Osteoblast (primary cell): ENCODE measurements around the gene CHRNA5. TPM values are rescaled to one million over a fixed set of nuclear protein-coding genes. Genes with fewer than 3 reads are reported as not detected.
A peak's percentile ranks its signal among the peaks of the same experiment; 100 is the strongest.

Experiments
- DNase-seq: peaks from one replicate; pipeline ENCODE4 v3.0.0; 2011; ENCODE audit warnings: low spot score, mixed read lengths; ENCODE audit not compliant: insufficient read length; ENCODE audit errors: missing footprints
- H2AFZ ChIP-seq: 2 replicates; pipeline ENCODE4 v1.6.0; 2011; ENCODE audit warnings: mild to moderate bottlenecking, low read length
- H3K27ac ChIP-seq: 2 replicates; pipeline ENCODE4 v1.5.1; 2011; ENCODE audit warnings: mild to moderate bottlenecking, low read depth, low read length, moderate library complexity
- H3K27me3 ChIP-seq: 2 replicates; pipeline ENCODE4 v1.6.0; 2012; ENCODE audit warnings: mild to moderate bottlenecking, control low read depth, inconsistent platforms, low read length, moderate library complexity; ENCODE audit not compliant: insufficient read depth
- H3K36me3 ChIP-seq: 2 replicates; pipeline ENCODE4 v1.5.1; 2011; ENCODE audit warnings: mild to moderate bottlenecking, low read length, control low read depth, moderate library complexity; ENCODE audit not compliant: insufficient read depth
- H3K4me1 ChIP-seq: 2 replicates; pipeline ENCODE4 v1.5.1; 2011; ENCODE audit warnings: mild to moderate bottlenecking, low read length, control low read depth, moderate library complexity; ENCODE audit not compliant: insufficient read depth
- H3K4me2 ChIP-seq: 2 replicates; pipeline ENCODE4 v1.6.0; 2011; ENCODE audit warnings: mild to moderate bottlenecking, low read length; ENCODE audit not compliant: insufficient read depth
- H3K4me3 ChIP-seq: fragments of 200-600 bp; sonication (generic); 3 replicates; pipeline ENCODE4 v1.5.1; 2012; ENCODE audit warnings: mild to moderate bottlenecking, low read length, inconsistent platforms; ENCODE audit not compliant: insufficient read depth
- H3K79me2 ChIP-seq: 2 replicates; pipeline ENCODE4 v1.6.0; 2012; ENCODE audit warnings: mild to moderate bottlenecking, low read length, control low read depth, inconsistent platforms; ENCODE audit not compliant: insufficient read depth
- H3K9me3 ChIP-seq: 2 replicates; pipeline ENCODE4 v1.5.1; 2011; ENCODE audit warnings: low read depth, low read length, control low read depth
- H4K20me1 ChIP-seq: 2 replicates; pipeline ENCODE4 v1.6.0; 2012; ENCODE audit warnings: mild to moderate bottlenecking, low read length, control low read depth; ENCODE audit not compliant: insufficient read depth
- CTCF ChIP-seq: IDR thresholded peaks from 2 replicates; pipeline ENCODE4 v1.5.1; 2011; ENCODE audit warnings: mild to moderate bottlenecking, low read depth, low read length, moderate library complexity; ENCODE audit errors: extremely low read depth
- total RNA-seq: library from RNA; depleted of rRNA; stranded (reverse); fragments of >200 nt; gene quantifications from 2 replicates; pipeline ENCODE4 v1.2.3, GENCODE V29; 2012

Gene CHRNA5
- total RNA-seq, 1 donor, result 0.36 TPM

- Histone ChIP-seq H3K4me3 (peak overlapping the region; percentile 69), H3K36me3 (no peaks in the 10 kb centered on the region), H3K27me3 (peaks cover 29% of the 10 kb centered on the region), H3K4me2 (peak overlapping the region; percentile 86), H2AFZ (peak overlapping the region; percentile 53), H3K4me1 (peaks cover 6% of the 10 kb centered on the region), H3K27ac (no peak overlapping the region), H4K20me1 (no peaks in the 10 kb centered on the region), H3K9me3 (no peaks in the 10 kb centered on the region), H3K79me2 (no peaks in the 10 kb centered on the region)
- TF ChIP-seq CTCF, result peak; percentile 33
- peak; percentile 74 for DNase-seq
Observed at GRCh38 chr15:78565951-78566774, 843 bp downstream of the CHRNA5 start.

DNA sequence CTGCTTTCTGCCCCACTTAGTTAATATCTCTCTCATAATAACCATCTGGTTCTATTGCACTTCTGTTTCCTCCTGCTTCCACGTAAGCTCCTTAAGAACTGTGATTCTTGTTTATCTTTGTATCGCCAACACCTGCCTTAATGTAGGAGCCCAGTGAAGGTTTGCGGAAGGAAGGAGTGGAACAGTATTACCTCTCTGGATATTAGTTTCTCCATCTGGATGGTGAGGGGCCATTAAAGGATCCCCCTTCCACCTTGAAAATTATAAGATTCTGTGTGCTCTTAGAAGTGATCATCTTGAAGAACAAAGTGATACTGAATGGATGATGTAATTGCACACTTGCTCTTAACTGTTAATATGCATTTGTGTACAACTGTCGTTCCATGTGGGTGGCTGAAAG lies 2.2 kb downstream of the CHRNA5 start:
- no peak for TF ChIP-seq CTCF
- no peak for DNase-seq
- Histone ChIP-seq H3K27ac (no peak overlapping the region), H2AFZ (no peak overlapping the region), H3K79me2 (no peaks in the 10 kb centered on the region), H4K20me1 (no peaks in the 10 kb centered on the region), H3K36me3 (no peaks in the 10 kb centered on the region), H3K27me3 (peaks cover 30% of the 10 kb centered on the region), H3K4me2 (no peak overlapping the region), H3K4me3 (no peak overlapping the region), H3K4me1 (peaks cover 6% of the 10 kb centered on the region), H3K9me3 (no peaks in the 10 kb centered on the region)

DNA sequence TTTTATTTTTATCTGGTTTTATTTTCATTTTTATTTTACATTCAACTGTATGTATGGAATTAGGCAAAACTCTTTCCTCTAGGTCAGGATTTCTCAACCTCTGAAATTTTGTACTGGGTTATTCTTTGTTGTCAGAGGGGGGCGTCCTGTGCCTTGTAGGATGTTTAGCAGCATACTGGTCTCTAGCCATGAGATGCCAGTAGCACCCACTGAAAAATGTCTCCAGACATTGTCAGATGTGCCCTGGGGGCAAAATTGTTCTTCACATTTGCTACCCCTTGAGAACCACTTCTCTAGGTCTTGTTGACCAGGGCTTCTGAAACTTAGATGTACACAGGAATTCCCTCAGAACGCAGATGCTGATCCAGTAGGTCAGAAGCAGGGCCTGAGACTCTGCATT lies 5.4 kb downstream of the CHRNA5 start:
- DNase-seq, result no peak
- peaks cover 15% of the 10 kb centered on the region for H3K27me3 ChIP-seq
- TF ChIP-seq CTCF, result no peak
- no peak overlapping the region for H3K27ac ChIP-seq
- no peaks in the 10 kb centered on the region for H4K20me1 ChIP-seq
- H3K79me2 ChIP-seq, result no peaks in the 10 kb centered on the region
- H3K36me3 ChIP-seq, result no peaks in the 10 kb centered on the region
- H3K4me2 ChIP-seq, result no peak overlapping the region
- peaks cover 6% of the 10 kb centered on the region for H3K4me1 ChIP-seq
- no peak overlapping the region for H2AFZ ChIP-seq
- H3K9me3 ChIP-seq, result no peaks in the 10 kb centered on the region
- H3K4me3 ChIP-seq, result no peak overlapping the region

GRCh38 chr15:78571382-78571781 lies 6.1 kb downstream of the CHRNA5 start:
- H3K9me3 ChIP-seq, result no peaks in the 10 kb centered on the region
- no peaks in the 10 kb centered on the region for H4K20me1 ChIP-seq
- no peaks in the 10 kb centered on the region for H3K4me1 ChIP-seq
- no peak for DNase-seq
- H2AFZ ChIP-seq, result no peak overlapping the region
- no peaks in the 10 kb centered on the region for H3K36me3 ChIP-seq
- H3K27me3 ChIP-seq, result peaks cover 15% of the 10 kb centered on the region
- no peak for TF ChIP-seq CTCF
- no peaks in the 10 kb centered on the region for H3K79me2 ChIP-seq
- no peak overlapping the region for H3K27ac ChIP-seq
- no peak overlapping the region for H3K4me3 ChIP-seq
- H3K4me2 ChIP-seq, result no peak overlapping the region
